Measurements from ENCODE around the gene PLTP.

DNA sequence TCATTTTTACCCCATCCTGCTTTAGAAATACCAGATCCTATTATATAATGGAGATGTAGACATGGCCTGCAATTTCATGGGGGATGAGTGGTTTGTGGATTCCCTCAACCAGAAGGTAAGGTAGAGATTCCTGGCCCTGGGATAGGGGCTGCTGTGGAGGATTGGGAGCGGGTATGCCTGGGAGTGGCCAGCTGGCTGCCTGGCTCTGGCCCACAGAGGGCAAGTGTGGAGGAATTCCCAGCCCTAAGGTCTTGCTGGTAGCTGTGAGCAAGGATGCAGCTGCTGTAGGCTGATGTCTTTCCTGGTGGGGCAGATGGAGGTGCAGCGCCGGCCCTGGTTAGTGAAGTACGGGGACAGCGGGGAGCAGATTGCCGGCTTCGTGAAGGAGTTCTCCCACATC is 14.3 kb downstream of the PLTP start:
- TF ChIP-seq, protein P1, sequence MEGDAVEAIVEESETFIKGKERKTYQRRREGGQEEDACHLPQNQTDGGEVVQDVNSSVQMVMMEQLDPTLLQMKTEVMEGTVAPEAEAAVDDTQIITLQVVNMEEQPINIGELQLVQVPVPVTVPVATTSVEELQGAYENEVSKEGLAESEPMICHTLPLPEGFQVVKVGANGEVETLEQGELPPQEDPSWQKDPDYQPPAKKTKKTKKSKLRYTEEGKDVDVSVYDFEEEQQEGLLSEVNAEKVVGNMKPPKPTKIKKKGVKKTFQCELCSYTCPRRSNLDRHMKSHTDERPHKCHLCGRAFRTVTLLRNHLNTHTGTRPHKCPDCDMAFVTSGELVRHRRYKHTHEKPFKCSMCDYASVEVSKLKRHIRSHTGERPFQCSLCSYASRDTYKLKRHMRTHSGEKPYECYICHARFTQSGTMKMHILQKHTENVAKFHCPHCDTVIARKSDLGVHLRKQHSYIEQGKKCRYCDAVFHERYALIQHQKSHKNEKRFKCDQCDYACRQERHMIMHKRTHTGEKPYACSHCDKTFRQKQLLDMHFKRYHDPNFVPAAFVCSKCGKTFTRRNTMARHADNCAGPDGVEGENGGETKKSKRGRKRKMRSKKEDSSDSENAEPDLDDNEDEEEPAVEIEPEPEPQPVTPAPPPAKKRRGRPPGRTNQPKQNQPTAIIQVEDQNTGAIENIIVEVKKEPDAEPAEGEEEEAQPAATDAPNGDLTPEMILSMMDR (conservative IDR thresholded peaks at IDR 0.05; ENCODE audit: low read depth in 2 of 2), result no peak
- TF ChIP-seq EZH2 (IDR thresholded peaks at IDR 0.05; ENCODE audit: low read depth, unreplicated experiment), result no peak
- TF ChIP-seq, protein P2, sequence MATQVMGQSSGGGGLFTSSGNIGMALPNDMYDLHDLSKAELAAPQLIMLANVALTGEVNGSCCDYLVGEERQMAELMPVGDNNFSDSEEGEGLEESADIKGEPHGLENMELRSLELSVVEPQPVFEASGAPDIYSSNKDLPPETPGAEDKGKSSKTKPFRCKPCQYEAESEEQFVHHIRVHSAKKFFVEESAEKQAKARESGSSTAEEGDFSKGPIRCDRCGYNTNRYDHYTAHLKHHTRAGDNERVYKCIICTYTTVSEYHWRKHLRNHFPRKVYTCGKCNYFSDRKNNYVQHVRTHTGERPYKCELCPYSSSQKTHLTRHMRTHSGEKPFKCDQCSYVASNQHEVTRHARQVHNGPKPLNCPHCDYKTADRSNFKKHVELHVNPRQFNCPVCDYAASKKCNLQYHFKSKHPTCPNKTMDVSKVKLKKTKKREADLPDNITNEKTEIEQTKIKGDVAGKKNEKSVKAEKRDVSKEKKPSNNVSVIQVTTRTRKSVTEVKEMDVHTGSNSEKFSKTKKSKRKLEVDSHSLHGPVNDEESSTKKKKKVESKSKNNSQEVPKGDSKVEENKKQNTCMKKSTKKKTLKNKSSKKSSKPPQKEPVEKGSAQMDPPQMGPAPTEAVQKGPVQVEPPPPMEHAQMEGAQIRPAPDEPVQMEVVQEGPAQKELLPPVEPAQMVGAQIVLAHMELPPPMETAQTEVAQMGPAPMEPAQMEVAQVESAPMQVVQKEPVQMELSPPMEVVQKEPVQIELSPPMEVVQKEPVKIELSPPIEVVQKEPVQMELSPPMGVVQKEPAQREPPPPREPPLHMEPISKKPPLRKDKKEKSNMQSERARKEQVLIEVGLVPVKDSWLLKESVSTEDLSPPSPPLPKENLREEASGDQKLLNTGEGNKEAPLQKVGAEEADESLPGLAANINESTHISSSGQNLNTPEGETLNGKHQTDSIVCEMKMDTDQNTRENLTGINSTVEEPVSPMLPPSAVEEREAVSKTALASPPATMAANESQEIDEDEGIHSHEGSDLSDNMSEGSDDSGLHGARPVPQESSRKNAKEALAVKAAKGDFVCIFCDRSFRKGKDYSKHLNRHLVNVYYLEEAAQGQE (IDR thresholded peaks at IDR 0.05; ENCODE audit: unreplicated experiment), result no peak
- TF ChIP-seq JUNB (IDR thresholded peaks at IDR 0.05; ENCODE audit: unreplicated experiment), result no peak
- TF ChIP-seq EZH2phosphoT487 (IDR thresholded peaks at IDR 0.05; ENCODE audit: unreplicated experiment), result no peak
- no peak for TF ChIP-seq ZNF331 (CRISPR knock-in tag; IDR thresholded peaks at IDR 0.05; ENCODE audit: low read depth)
- no peak; the same call in 1 of the 2 replicates for TF ChIP-seq POLR2AphosphoS5 (IDR thresholded peaks at IDR 0.05; ENCODE audit: low read depth)
- TF ChIP-seq NANOG (IDR thresholded peaks at IDR 0.05; ENCODE audit: borderline replicate concordance), result no peak
- no peak for TF ChIP-seq CREB1 (CRISPR knock-in tag; IDR thresholded peaks at IDR 0.05; ENCODE audit: low read depth)
- TF ChIP-seq, protein P3, sequence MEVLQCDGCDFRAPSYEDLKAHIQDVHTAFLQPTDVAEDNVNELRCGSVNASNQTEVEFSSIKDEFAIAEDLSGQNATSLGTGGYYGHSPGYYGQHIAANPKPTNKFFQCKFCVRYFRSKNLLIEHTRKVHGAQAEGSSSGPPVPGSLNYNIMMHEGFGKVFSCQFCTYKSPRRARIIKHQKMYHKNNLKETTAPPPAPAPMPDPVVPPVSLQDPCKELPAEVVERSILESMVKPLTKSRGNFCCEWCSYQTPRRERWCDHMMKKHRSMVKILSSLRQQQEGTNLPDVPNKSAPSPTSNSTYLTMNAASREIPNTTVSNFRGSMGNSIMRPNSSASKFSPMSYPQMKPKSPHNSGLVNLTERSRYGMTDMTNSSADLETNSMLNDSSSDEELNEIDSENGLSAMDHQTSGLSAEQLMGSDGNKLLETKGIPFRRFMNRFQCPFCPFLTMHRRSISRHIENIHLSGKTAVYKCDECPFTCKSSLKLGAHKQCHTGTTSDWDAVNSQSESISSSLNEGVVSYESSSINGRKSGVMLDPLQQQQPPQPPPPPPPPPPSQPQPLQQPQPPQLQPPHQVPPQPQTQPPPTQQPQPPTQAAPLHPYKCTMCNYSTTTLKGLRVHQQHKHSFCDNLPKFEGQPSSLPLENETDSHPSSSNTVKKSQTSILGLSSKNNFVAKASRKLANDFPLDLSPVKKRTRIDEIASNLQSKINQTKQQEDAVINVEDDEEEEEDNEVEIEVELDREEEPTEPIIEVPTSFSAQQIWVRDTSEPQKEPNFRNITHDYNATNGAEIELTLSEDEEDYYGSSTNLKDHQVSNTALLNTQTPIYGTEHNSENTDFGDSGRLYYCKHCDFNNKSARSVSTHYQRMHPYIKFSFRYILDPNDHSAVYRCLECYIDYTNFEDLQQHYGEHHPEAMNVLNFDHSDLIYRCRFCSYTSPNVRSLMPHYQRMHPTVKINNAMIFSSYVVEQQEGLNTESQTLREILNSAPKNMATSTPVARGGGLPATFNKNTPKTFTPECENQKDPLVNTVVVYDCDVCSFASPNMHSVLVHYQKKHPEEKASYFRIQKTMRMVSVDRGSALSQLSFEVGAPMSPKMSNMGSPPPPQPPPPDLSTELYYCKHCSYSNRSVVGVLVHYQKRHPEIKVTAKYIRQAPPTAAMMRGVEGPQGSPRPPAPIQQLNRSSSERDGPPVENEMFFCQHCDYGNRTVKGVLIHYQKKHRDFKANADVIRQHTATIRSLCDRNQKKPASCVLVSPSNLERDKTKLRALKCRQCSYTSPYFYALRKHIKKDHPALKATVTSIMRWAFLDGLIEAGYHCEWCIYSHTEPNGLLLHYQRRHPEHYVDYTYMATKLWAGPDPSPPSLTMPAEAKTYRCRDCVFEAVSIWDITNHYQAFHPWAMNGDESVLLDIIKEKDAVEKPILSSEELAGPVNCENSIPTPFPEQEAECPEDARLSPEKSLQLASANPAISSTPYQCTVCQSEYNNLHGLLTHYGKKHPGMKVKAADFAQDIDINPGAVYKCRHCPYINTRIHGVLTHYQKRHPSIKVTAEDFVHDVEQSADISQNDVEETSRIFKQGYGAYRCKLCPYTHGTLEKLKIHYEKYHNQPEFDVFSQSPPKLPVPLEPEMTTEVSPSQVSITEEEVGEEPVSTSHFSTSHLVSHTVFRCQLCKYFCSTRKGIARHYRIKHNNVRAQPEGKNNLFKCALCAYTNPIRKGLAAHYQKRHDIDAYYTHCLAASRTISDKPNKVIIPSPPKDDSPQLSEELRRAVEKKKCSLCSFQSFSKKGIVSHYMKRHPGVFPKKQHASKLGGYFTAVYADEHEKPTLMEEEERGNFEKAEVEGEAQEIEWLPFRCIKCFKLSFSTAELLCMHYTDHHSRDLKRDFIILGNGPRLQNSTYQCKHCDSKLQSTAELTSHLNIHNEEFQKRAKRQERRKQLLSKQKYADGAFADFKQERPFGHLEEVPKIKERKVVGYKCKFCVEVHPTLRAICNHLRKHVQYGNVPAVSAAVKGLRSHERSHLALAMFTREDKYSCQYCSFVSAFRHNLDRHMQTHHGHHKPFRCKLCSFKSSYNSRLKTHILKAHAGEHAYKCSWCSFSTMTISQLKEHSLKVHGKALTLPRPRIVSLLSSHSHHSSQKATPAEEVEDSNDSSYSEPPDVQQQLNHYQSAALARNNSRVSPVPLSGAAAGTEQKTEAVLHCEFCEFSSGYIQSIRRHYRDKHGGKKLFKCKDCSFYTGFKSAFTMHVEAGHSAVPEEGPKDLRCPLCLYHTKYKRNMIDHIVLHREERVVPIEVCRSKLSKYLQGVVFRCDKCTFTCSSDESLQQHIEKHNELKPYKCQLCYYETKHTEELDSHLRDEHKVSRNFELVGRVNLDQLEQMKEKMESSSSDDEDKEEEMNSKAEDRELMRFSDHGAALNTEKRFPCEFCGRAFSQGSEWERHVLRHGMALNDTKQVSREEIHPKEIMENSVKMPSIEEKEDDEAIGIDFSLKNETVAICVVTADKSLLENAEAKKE (CRISPR knock-in tag; IDR thresholded peaks at IDR 0.05), result no peak
- TF ChIP-seq STAT1 (IDR thresholded peaks at IDR 0.05; ENCODE audit: unreplicated experiment), result no peak
- TF ChIP-seq ZNF114 (CRISPR knock-in tag; IDR thresholded peaks at IDR 0.05), result no peak
